IPS DF 6.9 (cell line): Measurements from ENCODE around the gene FAM184A.

Experiments
- DNase-seq: peaks from one replicate; pipeline ENCODE4 v3.0.0-alpha.2; 2013; ENCODE audit warnings: low read depth, low spot score
- H3K27ac ChIP-seq: one replicate; pipeline ENCODE4 v1.5.1; 2013; ENCODE audit warnings: low read length, control low read depth
- H3K27me3 ChIP-seq: 2 replicates; pipeline ENCODE4 v1.6.1; 2013; ENCODE audit warnings: mild to moderate bottlenecking, low read length; ENCODE audit not compliant: control insufficient read depth, insufficient read depth
- H3K36me3 ChIP-seq: 2 replicates; pipeline ENCODE4 v1.6.1; 2013; ENCODE audit warnings: low read length; ENCODE audit not compliant: control insufficient read depth, insufficient read depth
- H3K4me1 ChIP-seq: 2 replicates; pipeline ENCODE4 v1.6.1; 2013; ENCODE audit warnings: low read length; ENCODE audit not compliant: control insufficient read depth, insufficient read depth
- H3K4me3 ChIP-seq: 2 replicates; pipeline ENCODE4 v1.5.1; 2013; ENCODE audit warnings: mild to moderate bottlenecking, low read length
- H3K9me3 ChIP-seq: 2 replicates; pipeline ENCODE4 v1.6.1; 2013; ENCODE audit warnings: low read length, inconsistent platforms; ENCODE audit not compliant: control insufficient read depth, insufficient read depth
- WGBS: extraction: QIAGEN DNeasy Blood & Tissue Kit; methylation state at CpG from one replicate; pipeline ENCODE4 v1.1.7; 2013; ENCODE audit warnings: mixed read lengths, missing lambda C conversion rate; ENCODE audit not compliant: insufficient read length, insufficient coverage; 5-methylcytosine and 5-hydroxymethylcytosine counted together

Gene FAM184A

GRCh38 chr6:118993358-118993757, 85.1 kb downstream of the FAM184A start:
- no CpG with 5 or more reads among the region's 1 CpG for WGBS
- H3K36me3 ChIP-seq = no peaks in the 10 kb centered on the region

GRCh38 chr6:118992186-118992795, 86.2 kb downstream of the FAM184A start:
- Histone ChIP-seq H3K27ac (no peak overlapping the region), H3K36me3 (no peaks in the 10 kb centered on the region), H3K9me3 (no peaks in the 10 kb centered on the region), H3K27me3 (no peaks in the 10 kb centered on the region), H3K4me3 (no peak overlapping the region), H3K4me1 (no peaks in the 10 kb centered on the region)
- no CpG with 5 or more reads among the region's 4 CpGs for WGBS
- no peak for DNase-seq

More at GRCh38 chr6:118993358-118993757, 85.1 kb downstream of the FAM184A start:
- Histone ChIP-seq H3K27ac (no peak overlapping the region), H3K9me3 (no peaks in the 10 kb centered on the region), H3K4me1 (no peaks in the 10 kb centered on the region), H3K27me3 (no peaks in the 10 kb centered on the region), H3K4me3 (no peak overlapping the region)
- DNase-seq = no peak

GRCh38 chr6:118986312-118986711, 92.2 kb downstream of the FAM184A start:
- DNase-seq = no peak
- no peak overlapping the region for H3K27ac ChIP-seq
- WGBS = no CpG with 5 or more reads among the region's 1 CpG
- no peaks in the 10 kb centered on the region for H3K9me3 ChIP-seq
- no peaks in the 10 kb centered on the region for H3K4me1 ChIP-seq
- no peaks in the 10 kb centered on the region for H3K36me3 ChIP-seq
- H3K4me3 ChIP-seq = no peak overlapping the region
- no peaks in the 10 kb centered on the region for H3K27me3 ChIP-seq

GRCh38 chr6:118985123-118985830, 93.2 kb downstream of the FAM184A start:
- no peak for DNase-seq
- no peak overlapping the region for H3K4me3 ChIP-seq
- H3K9me3 ChIP-seq = no peaks in the 10 kb centered on the region
- H3K27ac ChIP-seq = no peak overlapping the region
- no peaks in the 10 kb centered on the region for H3K36me3 ChIP-seq
- H3K27me3 ChIP-seq = no peaks in the 10 kb centered on the region
- no peaks in the 10 kb centered on the region for H3K4me1 ChIP-seq
- WGBS = no CpG with 5 or more reads among the region's 3 CpGs

- Histone ChIP-seq H3K4me1 (no peaks in the 10 kb centered on the region), H3K27ac (no peak overlapping the region), H3K27me3 (no peaks in the 10 kb centered on the region), H3K9me3 (no peaks in the 10 kb centered on the region), H3K4me3 (no peak overlapping the region), H3K36me3 (no peaks in the 10 kb centered on the region)
- no peak for DNase-seq
- WGBS = no CpG with 5 or more reads among the region's 2 CpGs
Observed at GRCh38 chr6:118984342-118984741, 94.1 kb downstream of the FAM184A start.

GRCh38 chr6:118982575-118982911, 95.9 kb downstream of the FAM184A start:
- Histone ChIP-seq H3K9me3 (no peaks in the 10 kb centered on the region), H3K4me3 (no peak overlapping the region), H3K36me3 (no peaks in the 10 kb centered on the region; the same call in 1 of the 2 replicates), H3K27ac (no peak overlapping the region), H3K27me3 (no peaks in the 10 kb centered on the region), H3K4me1 (no peaks in the 10 kb centered on the region)
- no CpG with 5 or more reads among the region's 3 CpGs for WGBS
- DNase-seq = no peak

GRCh38 chr6:118981884-118982574, 96.4 kb downstream of the FAM184A start:
- H3K4me1 ChIP-seq = no peaks in the 10 kb centered on the region
- DNase-seq = no peak
- no peak overlapping the region for H3K4me3 ChIP-seq
- H3K9me3 ChIP-seq = no peaks in the 10 kb centered on the region
- WGBS = no CpG with 5 or more reads among the region's 6 CpGs
- no peaks in the 10 kb centered on the region for H3K27me3 ChIP-seq
- H3K36me3 ChIP-seq = no peaks in the 10 kb centered on the region; the same call in 1 of the 2 replicates
- no peak overlapping the region for H3K27ac ChIP-seq

- Histone ChIP-seq H3K27ac (no peak overlapping the region), H3K4me3 (no peak overlapping the region), H3K9me3 (no peaks in the 10 kb centered on the region), H3K4me1 (no peaks in the 10 kb centered on the region), H3K36me3 (no peaks in the 10 kb centered on the region; the same call in 1 of the 2 replicates), H3K27me3 (no peaks in the 10 kb centered on the region)
- WGBS = no CpG with 5 or more reads among the region's 5 CpGs
- no peak for DNase-seq
Observed at GRCh38 chr6:118980063-118980462, 98.4 kb downstream of the FAM184A start.

- Histone ChIP-seq H3K4me3 (no peak overlapping the region), H3K27ac (no peak overlapping the region), H3K27me3 (no peaks in the 10 kb centered on the region), H3K36me3 (no peaks in the 10 kb centered on the region; the same call in 1 of the 2 replicates), H3K9me3 (no peaks in the 10 kb centered on the region), H3K4me1 (peaks cover 3% of the 10 kb centered on the region; the same call in 1 of the 2 replicates)
- no CpG with 5 or more reads among the region's 1 CpG for WGBS
- DNase-seq = no peak
Observed at GRCh38 chr6:118974790-118975189, 103.7 kb downstream of the FAM184A start.

- H3K27ac ChIP-seq = no peak overlapping the region
- WGBS = no CpG with 5 or more reads among the region's 1 CpG
- H3K36me3 ChIP-seq = no peaks in the 10 kb centered on the region
- H3K9me3 ChIP-seq = no peaks in the 10 kb centered on the region
- no peak for DNase-seq
- no peaks in the 10 kb centered on the region for H3K27me3 ChIP-seq
- peaks cover 3% of the 10 kb centered on the region; the same call in 1 of the 2 replicates for H3K4me1 ChIP-seq
- H3K4me3 ChIP-seq = no peak overlapping the region
Observed at GRCh38 chr6:118971682-118972081, 106.8 kb downstream of the FAM184A start.
